NCI-H510A (cell line): ENCODE data around the gene PLB1.

ENCODE experiments used
- DNase-seq: peaks from one replicate; lab custom pipeline; 2025; lab: John Stamatoyannopoulos, UW

The PLB1 gene

GRCh38 chr2:28627722-28628480 is 132.0 kb downstream of the PLB1 start:
- DNase-seq, result no peak

- no peak for DNase-seq
Observed at GRCh38 chr2:28628506-28628905, 132.6 kb downstream of the PLB1 start.

GRCh38 chr2:28628987-28629386 is 133.1 kb downstream of the PLB1 start:
- no peak for DNase-seq

GRCh38 chr2:28629910-28630309 is 134.1 kb downstream of the PLB1 start:
- DNase-seq, result no peak

- no peak for DNase-seq
Observed at GRCh38 chr2:28630341-28630740, 134.5 kb downstream of the PLB1 start.

- no peak for DNase-seq
Observed at GRCh38 chr2:28631514-28632206, 135.8 kb downstream of the PLB1 start.

GRCh38 chr2:28632791-28633190 is 136.9 kb downstream of the PLB1 start:
- no peak for DNase-seq

- no peak for DNase-seq
Observed at GRCh38 chr2:28633204-28633603, 137.3 kb downstream of the PLB1 start.

- no peak for DNase-seq
Observed at GRCh38 chr2:28633746-28634145, 137.9 kb downstream of the PLB1 start.

- DNase-seq, result no peak
Observed at GRCh38 chr2:28635191-28635611, 139.3 kb downstream of the PLB1 start.

- DNase-seq, result no peak
Observed at GRCh38 chr2:28636491-28636890, 140.6 kb downstream of the PLB1 start.

- no peak for DNase-seq
Observed at GRCh38 chr2:28637066-28638047, 141.5 kb downstream of the PLB1 start.

GRCh38 chr2:28638102-28638501 is 142.2 kb downstream of the PLB1 start:
- no peak for DNase-seq

- no peak for DNase-seq
Observed at GRCh38 chr2:28639092-28639691, 143.3 kb downstream of the PLB1 start.

GRCh38 chr2:28639836-28640235 is 144.0 kb downstream of the PLB1 start:
- peak; percentile 23 for DNase-seq

GRCh38 chr2:28640260-28640907 is 144.5 kb downstream of the PLB1 start:
- DNase-seq, result no peak

GRCh38 chr2:28640908-28641300 is 145.0 kb downstream of the PLB1 start:
- no peak for DNase-seq

GRCh38 chr2:28642796-28643195 is 146.9 kb downstream of the PLB1 start:
- DNase-seq, result no peak

- no peak for DNase-seq
Observed at GRCh38 chr2:28643327-28643726, 147.5 kb downstream of the PLB1 start.

GRCh38 chr2:28643911-28644334 is 148.1 kb downstream of the PLB1 start:
- DNase-seq, result no peak

GRCh38 chr2:28644760-28645159 is 148.9 kb downstream of the PLB1 start:
- no peak for DNase-seq
